ENCODE results near the gene NRP2.

NRP2 gene

GRCh38 chr2:205730701-205731582, 48.6 kb downstream of the NRP2 start:
- no peak for DNase-seq (ENCODE audit: low read depth)

- peak; percentile 76 for DNase-seq (ENCODE audit: low read depth)
These were observed 49.3 kb downstream of the NRP2 start for GRCh38 chr2:205731583-205731981.

- DNase-seq (ENCODE audit: low read depth): no peak
These were observed 50.0 kb downstream of the NRP2 start for GRCh38 chr2:205732314-205732713.

- DNase-seq (ENCODE audit: low read depth): no peak
These were observed 50.8 kb downstream of the NRP2 start for GRCh38 chr2:205733082-205733481.

- no peak for DNase-seq (ENCODE audit: low read depth)
These were observed 51.3 kb downstream of the NRP2 start for GRCh38 chr2:205733648-205734047.

- peak; percentile 60 for DNase-seq (ENCODE audit: low read depth)
These were observed 52.2 kb downstream of the NRP2 start for GRCh38 chr2:205734436-205735037.

- DNase-seq (ENCODE audit: low read depth): no peak
These were observed 56.0 kb downstream of the NRP2 start for GRCh38 chr2:205738117-205738968.

GRCh38 chr2:205739620-205740019, 57.3 kb downstream of the NRP2 start:
- no peak for DNase-seq (ENCODE audit: low read depth)

- DNase-seq (ENCODE audit: low read depth): no peak
These were observed 58.1 kb downstream of the NRP2 start for GRCh38 chr2:205740381-205740780.

- no peak for DNase-seq (ENCODE audit: low read depth)
These were observed 59.1 kb downstream of the NRP2 start for GRCh38 chr2:205741256-205741978.

GRCh38 chr2:205743137-205743536, 60.8 kb downstream of the NRP2 start:
- DNase-seq (ENCODE audit: low read depth): no peak

- no peak for DNase-seq (ENCODE audit: low read depth)
These were observed 61.8 kb downstream of the NRP2 start for GRCh38 chr2:205744074-205744591.

- DNase-seq (ENCODE audit: low read depth): no peak
These were observed 63.5 kb downstream of the NRP2 start for GRCh38 chr2:205745661-205746419.

- DNase-seq (ENCODE audit: low read depth): no peak
These were observed 64.1 kb downstream of the NRP2 start for GRCh38 chr2:205746420-205746785.

- no peak for DNase-seq (ENCODE audit: low read depth)
These were observed 65.6 kb downstream of the NRP2 start for GRCh38 chr2:205747829-205748386.

GRCh38 chr2:205748639-205749038, 66.3 kb downstream of the NRP2 start:
- no peak for DNase-seq (ENCODE audit: low read depth)

- no peak for DNase-seq (ENCODE audit: low read depth)
These were observed 66.8 kb downstream of the NRP2 start for GRCh38 chr2:205749078-205749477.

GRCh38 chr2:205750797-205751196, 68.5 kb downstream of the NRP2 start:
- DNase-seq (ENCODE audit: low read depth): no peak

- no peak for DNase-seq (ENCODE audit: low read depth)
These were observed 69.3 kb downstream of the NRP2 start for GRCh38 chr2:205751569-205752031.

GRCh38 chr2:205752296-205752820, 70.1 kb downstream of the NRP2 start:
- no peak for DNase-seq (ENCODE audit: low read depth)

Data from GM04504 (cell line).